ENCODE data around the gene ARRB1. TPM values are rescaled to one million over a fixed set of nuclear protein-coding genes. Genes with fewer than 3 reads are reported as not detected.

Gene ARRB1
- total RNA-seq, 1 donor from 2014 or later: 13.2 TPM

GRCh38 chr11:75349521-75350116 is 1.8 kb downstream of the ARRB1 start:
- no peaks in the 10 kb centered on the region for H3K27me3 Mint-ChIP-seq (ENCODE audit: unreplicated experiment)
- no peak for TF ChIP-seq CTCF (IDR thresholded peaks at IDR 0.05)
- peak overlapping the region; percentile 85 for H3K27ac Mint-ChIP-seq (ENCODE audit: unreplicated experiment)
- H3K4me1 Mint-ChIP-seq (ENCODE audit: unreplicated experiment): peaks cover 59% of the 10 kb centered on the region
- no peaks in the 10 kb centered on the region for H3K36me3 Mint-ChIP-seq (ENCODE audit: unreplicated experiment)
- DNase-seq (ENCODE audit: extremely low spot score, unreplicated experiment): no peak
- H3K9me3 Mint-ChIP-seq (ENCODE audit: unreplicated experiment): no peaks in the 10 kb centered on the region
- H3K4me3 Mint-ChIP-seq (ENCODE audit: unreplicated experiment): peak overlapping the region; percentile 64

DNA sequence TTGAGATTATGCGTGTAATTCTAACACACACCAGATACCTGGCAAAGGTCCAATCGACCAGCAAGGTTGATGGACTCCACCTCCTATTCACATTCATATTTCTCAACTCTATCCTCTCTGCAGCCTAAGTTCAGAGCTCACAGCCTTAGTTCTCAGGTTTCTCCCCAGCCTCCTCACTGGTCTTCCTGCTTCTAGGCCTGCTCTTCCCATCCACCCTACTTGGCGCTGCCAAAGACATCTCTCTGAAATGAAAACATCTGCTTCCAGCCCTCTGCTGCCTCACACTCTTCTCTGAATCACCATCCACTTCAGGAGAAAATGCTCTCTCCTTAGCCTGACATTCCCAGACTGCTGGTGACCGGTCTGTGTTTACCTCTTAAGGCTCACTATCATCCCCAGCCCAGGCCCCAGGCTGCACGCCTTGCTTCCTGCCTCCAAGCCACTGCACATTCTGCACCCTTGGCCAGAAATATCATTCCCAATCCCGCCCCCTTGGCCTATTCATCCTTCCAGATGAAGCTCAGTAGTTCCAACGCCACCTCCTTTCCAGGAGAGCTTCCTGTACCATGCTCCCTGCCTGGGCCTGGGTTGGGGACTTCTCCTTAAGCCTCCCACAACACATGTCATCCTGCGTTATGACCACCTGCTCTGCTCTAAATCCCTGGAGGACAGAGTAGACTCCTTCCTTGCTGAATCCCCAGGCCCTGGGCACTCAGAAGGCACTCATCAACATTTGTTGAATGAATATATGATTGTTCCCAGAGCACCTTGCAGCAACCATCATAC is 3.5 kb downstream of the ARRB1 start:
- H3K4me1 Mint-ChIP-seq (ENCODE audit: unreplicated experiment): peaks cover 64% of the 10 kb centered on the region
- no peaks in the 10 kb centered on the region for H3K9me3 Mint-ChIP-seq (ENCODE audit: unreplicated experiment)
- H3K27ac Mint-ChIP-seq (ENCODE audit: unreplicated experiment): peak overlapping the region; percentile 76
- H3K27me3 Mint-ChIP-seq (ENCODE audit: unreplicated experiment): no peaks in the 10 kb centered on the region
- no peak overlapping the region for H3K4me3 Mint-ChIP-seq (ENCODE audit: unreplicated experiment)
- TF ChIP-seq CTCF (IDR thresholded peaks at IDR 0.05): no peak
- H3K36me3 Mint-ChIP-seq (ENCODE audit: unreplicated experiment): no peaks in the 10 kb centered on the region
- no peak for DNase-seq (ENCODE audit: extremely low spot score, unreplicated experiment)

DNA sequence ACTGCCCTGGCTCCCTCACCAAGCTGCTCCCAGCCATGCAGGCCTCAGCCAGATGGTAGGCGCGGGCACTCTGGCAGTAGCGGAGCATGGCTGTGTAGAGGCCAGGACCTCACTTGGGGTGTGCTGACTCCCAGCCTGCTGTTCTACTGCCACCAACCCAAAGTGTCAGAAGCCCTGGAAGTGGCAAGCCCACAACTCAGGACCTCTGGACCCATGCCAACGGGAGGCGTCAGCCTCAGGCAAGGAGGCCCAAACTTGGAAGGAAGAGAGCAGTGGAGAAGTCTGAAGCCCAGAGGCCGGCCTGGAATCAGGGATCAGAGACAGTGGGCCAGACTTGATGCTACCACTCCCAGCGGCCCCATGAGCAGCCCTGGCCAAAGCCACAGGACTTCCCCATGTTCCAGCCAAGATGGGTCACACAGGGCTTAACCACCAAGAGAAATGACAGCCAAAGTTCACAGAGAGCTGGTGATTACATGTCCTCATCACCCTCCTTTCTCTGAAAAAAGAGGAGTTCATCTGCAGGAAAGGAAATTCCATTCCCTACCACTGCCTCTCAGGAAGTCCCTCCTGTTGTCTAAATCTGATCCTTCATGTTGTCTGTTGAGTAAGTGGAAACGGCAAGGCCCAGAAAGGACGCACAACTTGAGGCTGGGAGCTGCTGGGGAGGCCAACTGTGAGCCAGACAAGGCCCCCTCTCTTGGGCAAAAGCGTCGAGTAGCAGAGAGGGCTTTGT is 4.4 kb downstream of the ARRB1 start:
- no peak for TF ChIP-seq CTCF (IDR thresholded peaks at IDR 0.05)
- peaks cover 65% of the 10 kb centered on the region for H3K4me1 Mint-ChIP-seq (ENCODE audit: unreplicated experiment)
- H3K4me3 Mint-ChIP-seq (ENCODE audit: unreplicated experiment): no peak overlapping the region
- no peaks in the 10 kb centered on the region for H3K27me3 Mint-ChIP-seq (ENCODE audit: unreplicated experiment)
- H3K9me3 Mint-ChIP-seq (ENCODE audit: unreplicated experiment): no peaks in the 10 kb centered on the region
- H3K36me3 Mint-ChIP-seq (ENCODE audit: unreplicated experiment): no peaks in the 10 kb centered on the region
- no peak for DNase-seq (ENCODE audit: extremely low spot score, unreplicated experiment)
- H3K27ac Mint-ChIP-seq (ENCODE audit: unreplicated experiment): peak overlapping the region; percentile 76

- DNase-seq (ENCODE audit: extremely low spot score, unreplicated experiment): no peak
- Mint-ChIP-seq H3K9me3 (ENCODE audit: unreplicated experiment) (no peaks in the 10 kb centered on the region), H3K27me3 (ENCODE audit: unreplicated experiment) (no peaks in the 10 kb centered on the region), H3K36me3 (ENCODE audit: unreplicated experiment) (no peaks in the 10 kb centered on the region), H3K4me3 (ENCODE audit: unreplicated experiment) (no peak overlapping the region), H3K4me1 (ENCODE audit: unreplicated experiment) (peaks cover 66% of the 10 kb centered on the region), H3K27ac (ENCODE audit: unreplicated experiment) (peak overlapping the region; percentile 21)
- no peak for TF ChIP-seq CTCF (IDR thresholded peaks at IDR 0.05)
Observed at GRCh38 chr11:75346296-75346695, 5.2 kb downstream of the ARRB1 start.

Measured in osteocyte (in vitro differentiated cells).